NCI-H2227 (cell line): ENCODE data around the gene PCDHGB4.
A peak's percentile ranks its signal among the peaks of the same experiment; 100 is the strongest.
"Not testable (repeated sequence)": the region's sequence is repeated elsewhere in the genome, so short reads cannot be mapped to it uniquely, and the experiment has no call there.

Source experiments
- DNase-seq: peaks from one replicate; lab custom pipeline; 2025; ENCODE audit not compliant: unreplicated experiment; lab: John Stamatoyannopoulos, UW

Gene PCDHGB4

GRCh38 chr5:141366016-141366896, 21.2 kb upstream of the PCDHGB4 start:
- DNase-seq: no peak

DNA sequence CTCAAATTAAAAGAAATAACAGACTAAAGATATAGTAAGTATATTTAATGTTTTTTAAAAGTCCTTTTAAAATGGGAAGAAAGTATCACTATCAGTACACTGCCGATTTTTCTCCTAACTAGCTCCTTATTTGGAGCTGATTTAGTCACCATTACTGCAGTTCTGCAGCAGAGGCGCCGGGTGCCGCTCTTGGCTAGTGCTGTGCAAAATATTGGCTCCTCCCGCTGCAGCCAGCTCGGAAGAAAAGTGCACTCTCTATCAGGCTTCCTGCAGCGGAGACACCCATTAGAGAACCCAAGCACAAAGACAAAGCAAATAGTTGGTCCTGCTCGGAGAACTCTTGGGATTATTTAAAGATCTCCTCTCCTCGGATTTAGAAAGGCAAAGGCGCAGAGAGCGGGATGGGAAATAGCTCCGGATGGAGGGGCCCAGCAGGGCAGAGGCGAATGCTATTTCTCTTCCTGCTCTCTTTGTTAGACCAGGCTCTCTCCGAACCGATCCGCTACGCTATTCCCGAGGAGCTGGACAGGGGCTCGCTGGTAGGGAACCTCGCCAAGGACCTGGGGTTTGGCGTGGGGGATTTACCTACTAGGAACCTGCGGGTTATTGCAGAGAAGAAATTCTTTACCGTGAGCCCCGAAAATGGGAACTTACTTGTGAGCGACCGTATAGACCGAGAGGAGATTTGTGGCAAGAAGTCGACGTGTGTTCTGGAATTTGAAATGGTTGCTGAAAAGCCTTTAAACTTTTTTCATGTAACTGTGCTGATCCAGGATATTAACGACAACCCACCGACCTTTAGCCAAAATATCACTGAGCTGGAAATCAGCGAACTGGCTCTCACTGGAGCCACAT, 17.3 kb upstream of the PCDHGB4 start, which contains the start of gene PCDHGB3:
PCDHGB3 (plus strand) TSS at position 249 of the 855 bp plus-strand sequence; CDS start at position 402, 153 bp downstream.
- no peak for DNase-seq

- no peak for DNase-seq
Observed at GRCh38 chr5:141371572-141372475, 15.7 kb upstream of the PCDHGB4 start.

DNA sequence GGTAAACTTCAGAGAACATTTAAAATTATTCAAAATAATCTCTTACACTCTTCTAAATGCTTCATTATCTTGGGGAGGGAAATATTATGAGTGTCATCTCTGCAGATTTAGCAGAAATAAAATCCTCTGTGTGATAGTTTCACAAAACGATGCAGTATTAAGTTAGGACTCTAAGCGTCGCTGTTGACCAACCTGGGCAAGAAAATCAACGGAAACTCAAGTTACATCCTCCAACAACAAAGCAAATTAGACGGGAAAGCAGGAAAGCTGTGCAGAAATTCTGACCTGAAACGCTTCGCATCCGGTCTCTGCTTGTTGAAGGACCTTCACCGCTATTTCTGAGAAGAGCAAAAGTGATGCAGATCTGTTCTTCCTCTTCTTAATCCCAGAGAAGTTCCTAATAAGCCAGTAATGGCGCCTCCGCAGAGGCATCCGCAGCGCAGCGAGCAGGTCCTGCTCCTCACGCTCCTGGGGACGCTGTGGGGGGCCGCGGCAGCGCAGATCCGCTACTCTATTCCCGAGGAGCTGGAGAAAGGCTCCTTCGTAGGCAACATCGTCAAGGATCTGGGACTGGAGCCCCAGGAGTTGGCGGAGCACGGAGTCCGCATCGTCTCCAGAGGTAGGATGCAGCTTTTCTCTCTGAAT, 13.7 kb upstream of the PCDHGB4 start, which contains the start of gene PCDHGA6:
PCDHGA6 (plus strand) TSS at position 219 of the 645 bp plus-strand sequence; CDS start at position 412, 193 bp downstream.
- DNase-seq: no peak

- DNase-seq: no peak
Observed at GRCh38 chr5:141374627-141375026, 12.9 kb upstream of the PCDHGB4 start.

DNA sequence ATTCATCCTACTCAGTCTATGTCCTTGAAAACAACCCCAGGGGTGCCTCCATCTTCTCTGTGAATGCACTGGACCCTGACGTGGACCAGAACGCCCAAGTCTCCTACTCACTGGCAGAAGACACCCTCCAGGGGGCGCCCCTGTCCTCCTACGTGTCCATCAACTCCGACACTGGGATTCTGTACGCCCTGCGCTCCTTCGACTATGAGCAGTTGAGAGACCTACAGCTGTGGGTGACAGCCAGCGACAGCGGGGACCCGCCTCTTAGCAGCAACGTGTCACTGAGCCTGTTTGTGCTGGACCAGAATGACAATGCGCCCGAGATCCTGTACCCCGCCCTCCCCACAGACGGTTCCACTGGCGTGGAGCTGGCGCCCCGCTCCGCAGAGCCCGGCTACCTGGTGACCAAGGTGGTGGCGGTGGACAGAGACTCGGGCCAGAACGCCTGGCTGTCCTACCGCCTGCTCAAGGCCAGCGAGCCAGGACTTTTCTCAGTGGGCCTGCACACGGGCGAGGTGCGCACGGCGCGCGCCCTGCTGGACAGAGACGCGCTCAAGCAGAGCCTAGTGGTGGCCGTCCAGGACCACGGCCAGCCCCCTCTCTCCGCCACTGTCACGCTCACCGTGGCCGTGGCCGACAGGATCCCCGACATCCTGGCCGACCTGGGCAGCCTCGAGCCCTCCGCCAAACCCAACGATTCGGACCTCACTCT, 11.9 kb upstream of the PCDHGB4 start:
- not testable (repeated sequence) for DNase-seq

DNA sequence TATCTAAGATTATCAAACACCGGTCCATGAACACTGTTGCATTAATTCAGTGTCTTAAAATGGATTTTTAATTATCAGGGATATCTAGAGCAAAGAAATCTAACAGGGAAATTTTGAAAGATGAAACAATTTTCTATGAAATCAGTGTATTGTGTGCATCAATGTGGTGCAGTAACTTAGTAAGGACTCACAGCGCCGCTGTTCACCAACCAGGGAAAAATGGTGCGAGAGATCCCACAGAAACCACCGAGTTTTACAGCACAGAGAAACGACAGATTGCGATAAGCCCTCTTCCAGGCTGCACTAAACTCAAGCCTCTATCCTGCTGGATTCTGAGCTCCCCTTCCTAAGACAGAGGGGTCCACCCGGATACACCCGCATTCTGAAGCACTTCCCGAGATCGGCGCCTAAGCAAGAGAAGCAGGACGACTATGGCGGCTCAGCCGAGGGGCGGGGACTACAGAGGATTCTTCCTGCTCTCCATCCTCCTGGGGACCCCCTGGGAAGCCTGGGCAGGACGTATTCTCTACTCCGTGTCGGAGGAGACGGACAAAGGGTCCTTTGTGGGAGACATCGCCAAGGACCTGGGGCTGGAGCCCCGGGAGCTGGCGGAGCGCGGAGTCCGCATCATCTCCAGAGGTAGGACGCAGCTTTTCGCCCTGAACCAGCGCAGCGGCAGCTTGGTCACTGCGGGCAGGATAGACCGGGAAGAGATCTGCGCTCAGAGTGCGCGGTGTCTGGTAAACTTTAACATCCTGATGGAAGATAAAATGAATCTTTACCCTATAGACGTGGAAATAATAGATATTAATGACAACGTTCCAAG, 4.8 kb upstream of the PCDHGB4 start, which contains the start of gene PCDHGA7:
PCDHGA7 (plus strand) TSS at position 274 of the 826 bp plus-strand sequence; CDS start at position 432, 158 bp downstream.
- DNase-seq: peak; percentile 50

DNA sequence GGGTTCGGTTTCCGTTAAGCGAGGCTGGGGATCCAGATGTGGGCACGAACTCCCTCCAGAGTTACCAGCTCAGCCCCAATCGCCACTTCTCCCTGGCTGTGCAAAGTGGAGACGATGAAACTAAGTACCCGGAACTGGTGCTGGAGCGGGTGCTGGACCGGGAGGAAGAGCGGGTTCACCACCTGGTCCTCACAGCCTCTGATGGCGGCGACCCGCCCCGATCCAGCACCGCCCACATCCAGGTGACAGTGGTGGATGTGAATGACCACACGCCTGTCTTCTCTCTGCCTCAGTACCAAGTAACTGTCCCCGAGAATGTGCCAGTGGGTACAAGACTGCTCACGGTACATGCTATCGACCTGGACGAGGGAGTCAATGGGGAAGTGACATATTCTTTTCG, 4.2 kb upstream of the PCDHGB4 start:
- DNase-seq: no peak

- no peak for DNase-seq
Observed at GRCh38 chr5:141384471-141385267, 2.8 kb upstream of the PCDHGB4 start.

DNA sequence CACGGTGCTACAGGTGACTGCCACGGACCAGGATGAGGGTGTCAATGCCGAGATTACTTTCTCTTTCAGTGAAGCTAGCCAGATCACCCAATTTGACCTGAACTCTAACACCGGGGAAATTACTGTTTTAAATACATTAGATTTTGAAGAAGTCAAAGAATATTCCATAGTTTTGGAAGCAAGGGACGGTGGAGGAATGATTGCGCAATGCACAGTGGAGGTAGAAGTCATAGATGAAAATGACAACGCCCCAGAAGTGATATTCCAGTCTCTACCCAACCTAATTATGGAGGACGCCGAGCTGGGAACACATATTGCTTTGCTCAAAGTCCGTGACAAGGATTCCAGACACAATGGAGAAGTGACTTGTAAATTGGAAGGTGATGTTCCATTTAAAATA, 1.2 kb downstream of the PCDHGB4 start:
- DNase-seq: no peak

DNA sequence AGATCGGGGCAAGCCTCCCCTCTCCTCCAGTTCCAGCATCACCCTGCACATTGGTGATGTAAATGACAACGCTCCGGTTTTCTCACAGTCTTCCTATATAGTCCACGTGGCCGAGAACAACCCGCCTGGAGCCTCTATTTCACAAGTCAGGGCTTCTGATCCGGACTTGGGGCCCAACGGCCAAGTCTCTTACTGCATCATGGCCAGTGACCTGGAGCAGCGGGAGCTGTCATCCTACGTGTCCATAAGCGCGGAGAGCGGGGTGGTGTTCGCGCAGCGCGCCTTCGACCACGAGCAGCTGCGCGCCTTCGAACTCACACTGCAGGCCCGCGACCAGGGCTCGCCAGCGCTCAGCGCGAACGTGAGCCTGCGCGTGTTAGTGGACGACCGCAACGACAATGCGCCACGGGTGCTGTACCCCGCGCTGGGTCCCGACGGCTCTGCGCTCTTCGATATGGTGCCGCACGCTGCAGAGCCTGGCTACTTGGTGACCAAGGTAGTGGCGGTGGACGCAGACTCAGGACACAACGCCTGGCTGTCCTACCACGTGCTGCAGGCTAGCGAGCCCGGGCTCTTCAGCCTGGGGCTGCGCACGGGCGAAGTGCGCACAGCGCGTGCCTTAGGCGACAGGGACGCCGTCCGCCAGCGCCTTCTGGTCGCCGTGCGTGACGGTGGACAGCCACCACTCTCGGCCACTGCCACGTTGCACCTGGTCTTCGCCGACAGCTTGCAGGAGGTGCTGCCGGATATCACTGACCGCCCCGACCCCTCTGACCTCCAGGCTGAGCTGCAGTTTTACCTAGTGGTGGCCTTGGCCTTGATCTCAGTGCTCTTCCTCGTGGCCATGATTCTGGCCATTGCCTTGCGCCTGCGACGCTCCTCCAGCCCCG, 1.9 kb downstream of the PCDHGB4 start:
- no peak for DNase-seq

- no peak for DNase-seq
Observed at GRCh38 chr5:141392429-141393198, 5.1 kb downstream of the PCDHGB4 start, which contains the start of gene PCDHGA8. Gene PCDHGA8 (plus strand): TSS chr5:141392633. CDS start chr5:141392814, 181 bp downstream.

DNA sequence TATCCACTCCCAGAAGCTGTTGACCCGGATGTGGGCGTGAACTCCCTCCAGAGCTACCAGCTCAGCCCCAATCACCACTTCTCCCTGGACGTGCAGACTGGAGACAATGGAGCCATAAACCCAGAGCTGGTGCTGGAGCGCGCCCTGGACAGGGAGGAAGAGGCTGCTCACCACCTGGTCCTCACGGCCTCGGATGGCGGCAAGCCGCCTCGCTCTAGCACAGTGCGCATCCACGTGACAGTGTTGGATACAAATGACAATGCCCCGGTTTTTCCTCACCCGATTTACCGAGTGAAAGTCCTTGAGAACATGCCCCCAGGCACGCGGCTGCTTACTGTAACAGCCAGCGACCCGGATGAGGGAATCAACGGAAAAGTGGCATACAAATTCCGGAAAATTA, 5.8 kb downstream of the PCDHGB4 start:
- no peak for DNase-seq

GRCh38 chr5:141394401-141395187, 7.1 kb downstream of the PCDHGB4 start:
- not testable (repeated sequence) for DNase-seq
